Occipital lobe (tissue), 2 donors: ENCODE measurements around the gene STARD13. TPM values are rescaled to one million over a fixed set of nuclear protein-coding genes. Genes with fewer than 3 reads are reported as not detected.

ENCODE experiments used
- DNase-seq: peaks from one replicate; lab custom pipeline; 2025; lab: John Stamatoyannopoulos, UW
- total RNA-seq: library from RNA; depleted of rRNA; stranded (reverse); fragments of >200 nt; gene quantifications from one replicate; pipeline ENCODE4 v1.2.3, GENCODE V29; 2014

The STARD13 gene
- total RNA-seq, 1 donor from 2014 or later = 12.3 TPM

- DNase-seq = no peak
Measured at GRCh38 chr13:33152389-33152788, 133.2 kb downstream of the STARD13 start.

DNA sequence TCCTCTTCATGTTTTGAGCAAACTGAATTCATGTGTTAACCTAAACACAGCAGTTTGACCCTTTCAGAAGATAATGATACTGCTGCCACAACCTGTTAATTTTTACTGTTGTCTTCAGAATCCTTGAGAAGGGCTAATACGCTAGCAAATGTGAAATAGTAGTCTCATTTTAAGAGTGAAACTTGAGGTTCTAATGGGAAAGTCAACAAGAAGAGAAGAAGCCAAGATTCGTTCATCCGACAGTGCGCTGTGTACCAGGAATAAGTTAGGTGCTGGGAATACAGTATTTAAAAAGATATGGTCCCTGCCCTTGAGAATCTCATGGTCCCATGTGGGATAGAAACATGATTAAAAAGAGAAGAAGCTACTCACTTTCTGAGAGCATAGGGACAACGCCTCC, 134.9 kb downstream of the STARD13 start:
- no peak for DNase-seq

DNA sequence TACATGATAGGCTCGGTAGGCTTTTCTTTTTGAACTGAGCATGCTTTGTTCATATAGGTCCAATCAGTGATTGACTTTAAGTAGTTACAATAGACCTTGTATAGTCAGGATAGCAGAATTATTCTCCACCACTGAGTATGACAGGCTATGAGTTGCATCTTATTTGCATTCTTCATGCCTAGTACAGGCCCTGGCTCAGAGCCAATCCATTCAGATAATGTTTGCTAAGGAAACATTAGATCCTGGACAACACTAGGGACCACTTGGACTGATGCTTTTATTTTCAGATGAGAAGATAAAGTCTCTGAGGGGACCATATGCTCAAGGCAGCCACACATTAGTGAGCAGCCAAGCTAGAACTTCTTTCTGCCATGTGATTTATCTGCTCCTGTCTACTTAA, 135.4 kb downstream of the STARD13 start:
- no peak for DNase-seq

- DNase-seq = no peak
Measured at GRCh38 chr13:33147832-33148231, 137.7 kb downstream of the STARD13 start.

GRCh38 chr13:33146843-33147611, 138.5 kb downstream of the STARD13 start:
- no peak for DNase-seq

GRCh38 chr13:33145667-33146066, 139.9 kb downstream of the STARD13 start:
- DNase-seq = no peak

DNA sequence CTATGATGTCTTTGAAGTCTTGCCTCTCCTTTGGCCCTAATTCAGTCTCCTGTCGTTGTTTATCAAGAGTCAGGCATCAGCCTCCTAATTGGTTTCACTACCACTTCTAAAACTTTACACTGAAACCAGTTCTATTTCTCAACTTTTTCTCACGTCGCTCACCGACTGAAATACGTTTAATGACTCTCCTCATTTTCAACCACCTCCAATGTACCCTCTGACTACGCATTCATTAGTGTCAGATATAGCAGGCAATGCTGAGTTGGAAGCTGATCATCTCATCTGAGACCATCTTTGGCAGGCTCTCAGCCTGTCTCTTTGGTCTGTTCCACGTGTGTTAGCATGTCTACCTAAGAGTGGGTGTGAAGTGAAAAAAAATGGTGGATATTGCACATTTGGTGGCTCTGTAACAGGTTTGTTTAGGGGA, 141.2 kb downstream of the STARD13 start:
- no peak for DNase-seq

- DNase-seq = no peak
Measured at GRCh38 chr13:33139780-33140535, 145.6 kb downstream of the STARD13 start.

DNA sequence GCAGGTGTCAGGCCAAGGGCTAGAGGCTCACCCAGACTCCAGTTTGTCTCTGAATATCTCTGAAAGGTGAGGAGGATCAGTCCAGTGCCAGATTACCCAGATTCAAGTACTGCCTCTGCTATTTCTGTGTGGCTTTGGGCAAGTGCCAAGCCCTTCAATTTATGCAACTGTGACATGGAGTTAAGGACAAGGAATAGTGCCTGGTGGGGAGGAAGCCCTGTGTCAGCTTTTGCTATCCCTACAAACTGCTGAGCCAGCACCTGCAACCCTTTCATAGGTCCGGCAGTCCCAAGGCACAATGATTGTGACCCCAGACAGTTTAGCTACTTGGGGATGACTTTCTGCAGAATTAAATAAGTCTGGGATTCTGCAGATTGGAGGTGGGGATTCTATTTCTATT, 146.4 kb downstream of the STARD13 start:
- no peak for DNase-seq

DNA sequence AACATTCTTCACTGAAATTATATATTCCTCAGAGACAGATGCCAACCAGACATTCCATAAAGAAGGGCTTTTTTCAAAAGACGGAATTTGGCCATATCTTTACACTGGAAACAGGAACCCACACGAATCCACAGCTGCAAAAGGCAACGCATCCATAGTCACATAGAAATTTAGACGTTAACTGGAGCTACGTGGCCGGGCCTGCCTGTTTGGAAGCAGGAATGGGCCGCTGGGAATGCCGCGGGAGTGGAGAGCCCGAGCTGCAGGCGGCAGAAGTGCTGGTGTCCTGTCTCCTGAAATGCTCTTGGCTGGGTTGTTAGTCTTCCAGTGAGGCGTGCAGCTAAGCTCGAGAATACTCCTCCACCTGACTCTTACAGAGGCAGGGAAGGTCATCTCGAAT, 147.1 kb downstream of the STARD13 start:
- peak; percentile 18 for DNase-seq

- DNase-seq = no peak
Measured at GRCh38 chr13:33137721-33138120, 147.8 kb downstream of the STARD13 start.

- no peak for DNase-seq
Measured at GRCh38 chr13:33135097-33135496, 150.5 kb downstream of the STARD13 start.

GRCh38 chr13:33134213-33134612, 151.3 kb downstream of the STARD13 start:
- no peak for DNase-seq

- no peak for DNase-seq
Measured at GRCh38 chr13:33132644-33133440, 152.7 kb downstream of the STARD13 start.

DNA sequence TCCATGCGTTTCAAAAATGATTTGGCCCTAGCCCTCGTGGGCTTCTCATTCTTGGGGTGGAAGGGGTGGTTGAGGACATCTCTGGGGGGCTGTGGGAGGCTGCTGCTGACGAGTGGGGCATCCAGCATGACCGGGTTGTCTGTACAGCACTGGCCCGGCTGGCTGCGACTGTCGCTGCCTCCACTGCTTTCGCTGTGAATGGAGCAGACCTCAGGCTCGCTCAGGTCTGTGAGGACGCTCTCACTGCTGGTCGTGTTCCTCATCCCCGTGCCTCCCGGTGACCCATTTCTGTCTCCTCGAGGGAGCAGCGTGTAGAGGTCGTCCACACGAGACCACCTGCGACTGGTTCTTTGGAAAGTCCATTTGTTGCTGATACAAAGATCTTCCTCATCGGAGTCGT, 155.7 kb downstream of the STARD13 start:
- no peak for DNase-seq

GRCh38 chr13:33129094-33129832, 156.3 kb downstream of the STARD13 start:
- DNase-seq = no peak

GRCh38 chr13:33128134-33128533, 157.4 kb downstream of the STARD13 start:
- no peak for DNase-seq

DNA sequence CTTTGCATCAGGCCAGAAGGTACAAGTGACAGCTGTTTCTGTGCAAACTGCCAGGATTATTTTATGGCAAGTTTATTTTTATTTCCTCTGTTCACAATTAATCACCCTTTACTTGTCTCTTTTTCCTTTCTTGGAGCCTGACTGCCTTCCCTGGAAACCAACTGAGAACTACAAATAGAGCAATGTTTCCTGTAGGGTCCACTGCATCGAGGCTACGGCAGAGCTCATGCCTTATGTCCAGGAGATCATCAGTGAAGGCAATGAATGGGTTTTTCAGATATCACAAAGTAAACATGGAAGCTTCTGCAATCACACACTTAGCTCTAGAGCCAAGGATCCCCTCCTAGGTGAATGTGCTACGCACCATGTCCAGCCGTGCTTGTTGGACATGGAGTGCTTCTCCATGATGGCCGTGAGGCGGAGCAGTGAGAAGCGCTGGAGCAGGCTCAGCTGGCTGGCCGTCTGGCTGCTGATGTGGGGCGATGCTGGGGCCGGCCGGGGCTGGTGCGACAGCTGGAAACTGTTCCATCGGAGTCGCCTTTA, 158.5 kb downstream of the STARD13 start:
- DNase-seq = no peak

GRCh38 chr13:33125821-33126570, 159.6 kb downstream of the STARD13 start:
- no peak for DNase-seq
